EL (cell line): ENCODE data around the gene SPDYC.

Experiments used
- DNase-seq: peaks from one replicate; pipeline ENCODE4 v3.0.0-alpha.2; 2016

Gene SPDYC

DNA sequence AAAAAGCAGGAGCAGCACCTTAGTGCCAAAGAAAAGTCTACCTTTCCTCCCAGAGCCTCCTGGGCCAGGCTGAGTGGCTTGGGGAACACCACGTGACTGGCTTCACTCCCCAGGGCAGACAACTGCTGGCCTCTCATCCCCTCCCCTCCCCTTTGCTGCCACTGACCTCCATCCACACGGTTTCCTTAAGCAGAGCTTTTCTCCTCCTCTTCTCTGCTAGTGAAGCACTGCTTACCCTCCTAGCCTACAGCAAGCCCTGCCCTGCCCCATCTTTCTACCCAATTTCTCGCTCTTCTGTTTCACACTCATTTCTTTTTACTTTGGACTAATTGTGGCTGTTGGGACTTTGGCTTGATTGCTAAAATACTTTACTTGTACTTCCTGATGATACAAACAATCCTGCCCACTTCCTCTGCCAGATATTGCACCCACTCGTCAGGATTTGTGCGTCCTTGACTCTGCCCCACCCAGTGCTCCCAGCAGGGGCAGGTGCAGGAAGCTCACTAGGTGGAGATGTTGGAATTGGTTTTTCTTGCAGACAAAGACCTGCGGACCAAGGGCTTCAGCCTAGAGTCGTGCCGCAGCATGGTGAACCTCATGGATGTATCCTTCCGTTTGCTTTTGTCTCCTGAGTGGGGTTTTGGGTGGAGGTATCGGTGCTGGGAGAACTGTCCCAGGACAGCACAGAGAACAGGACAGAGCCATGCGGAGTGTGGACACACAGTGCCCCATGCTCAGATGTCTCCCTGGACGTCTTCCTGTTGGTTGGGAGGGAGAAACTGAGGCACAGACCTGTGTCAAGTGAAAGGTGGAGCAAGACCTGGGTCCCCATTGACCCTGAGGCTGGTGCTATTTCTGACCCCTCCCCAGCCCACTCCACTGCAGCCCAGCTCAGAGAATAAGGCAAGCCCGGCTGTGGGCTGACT lies 39.0 kb downstream of the SPDYC start:
- DNase-seq: no peak

DNA sequence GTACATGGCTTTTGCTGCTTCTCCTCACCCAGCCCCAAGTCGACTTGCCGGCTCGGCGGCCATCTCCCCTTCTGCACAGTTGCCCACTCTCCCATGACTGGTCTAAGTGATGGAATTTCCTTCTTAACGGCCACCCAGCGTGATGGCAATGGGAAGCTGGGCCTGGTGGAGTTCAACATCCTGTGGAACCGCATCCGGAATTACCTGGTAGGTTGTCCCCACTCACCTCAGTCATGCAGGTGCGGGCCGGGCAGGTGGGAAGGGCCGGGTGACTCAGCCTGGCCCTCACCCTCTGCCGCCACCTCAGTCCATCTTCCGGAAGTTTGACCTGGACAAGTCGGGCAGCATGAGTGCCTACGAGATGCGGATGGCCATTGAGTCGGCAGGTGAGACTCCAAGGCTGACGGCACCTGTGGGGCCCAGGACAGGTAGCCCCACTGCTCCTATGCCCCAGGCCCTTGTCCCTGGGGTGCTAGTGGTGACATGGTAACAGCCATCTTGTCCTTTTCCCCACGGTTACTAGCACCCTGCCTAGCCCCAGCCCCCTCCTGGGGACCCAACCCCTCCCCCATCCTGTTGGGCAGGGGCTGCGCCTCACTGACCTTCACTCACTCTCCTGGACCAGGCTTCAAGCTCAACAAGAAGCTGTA lies 39.8 kb downstream of the SPDYC start:
- DNase-seq: no peak

DNA sequence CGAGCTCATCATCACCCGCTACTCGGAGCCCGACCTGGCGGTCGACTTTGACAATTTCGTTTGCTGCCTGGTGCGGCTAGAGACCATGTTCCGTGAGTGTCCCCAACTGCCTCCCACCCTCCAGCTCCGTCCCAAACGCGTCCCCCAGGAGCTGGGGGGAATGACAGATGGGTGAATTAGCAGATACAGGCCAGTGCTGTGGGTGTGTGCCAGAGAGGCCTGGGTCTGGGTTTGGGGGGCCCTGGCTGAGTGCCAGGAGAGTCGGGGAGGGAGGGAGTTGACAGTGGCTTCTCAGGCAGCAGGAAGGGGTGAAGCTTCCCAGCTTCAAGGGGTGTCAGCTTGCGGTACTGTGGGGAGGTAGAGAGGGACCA lies 40.3 kb downstream of the SPDYC start:
- DNase-seq: no peak

DNA sequence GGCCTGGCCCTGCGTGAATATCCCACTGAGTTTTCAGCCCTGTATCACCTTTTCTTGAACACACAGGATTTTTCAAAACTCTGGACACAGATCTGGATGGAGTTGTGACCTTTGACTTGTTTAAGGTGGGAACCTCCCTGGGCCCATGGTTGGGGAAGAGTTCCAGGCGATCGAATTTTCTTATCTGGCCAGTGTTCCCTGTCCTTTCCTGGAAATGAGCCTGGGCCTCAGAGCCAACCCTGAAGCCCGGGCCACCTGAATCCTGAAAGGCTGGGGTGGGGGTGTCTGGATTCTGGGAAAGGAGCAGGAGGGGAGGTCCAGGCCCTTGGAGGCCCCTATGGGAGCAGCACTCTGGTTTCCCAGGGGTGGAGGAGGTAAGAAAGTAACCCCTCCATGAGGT lies 40.7 kb downstream of the SPDYC start:
- no peak for DNase-seq

DNA sequence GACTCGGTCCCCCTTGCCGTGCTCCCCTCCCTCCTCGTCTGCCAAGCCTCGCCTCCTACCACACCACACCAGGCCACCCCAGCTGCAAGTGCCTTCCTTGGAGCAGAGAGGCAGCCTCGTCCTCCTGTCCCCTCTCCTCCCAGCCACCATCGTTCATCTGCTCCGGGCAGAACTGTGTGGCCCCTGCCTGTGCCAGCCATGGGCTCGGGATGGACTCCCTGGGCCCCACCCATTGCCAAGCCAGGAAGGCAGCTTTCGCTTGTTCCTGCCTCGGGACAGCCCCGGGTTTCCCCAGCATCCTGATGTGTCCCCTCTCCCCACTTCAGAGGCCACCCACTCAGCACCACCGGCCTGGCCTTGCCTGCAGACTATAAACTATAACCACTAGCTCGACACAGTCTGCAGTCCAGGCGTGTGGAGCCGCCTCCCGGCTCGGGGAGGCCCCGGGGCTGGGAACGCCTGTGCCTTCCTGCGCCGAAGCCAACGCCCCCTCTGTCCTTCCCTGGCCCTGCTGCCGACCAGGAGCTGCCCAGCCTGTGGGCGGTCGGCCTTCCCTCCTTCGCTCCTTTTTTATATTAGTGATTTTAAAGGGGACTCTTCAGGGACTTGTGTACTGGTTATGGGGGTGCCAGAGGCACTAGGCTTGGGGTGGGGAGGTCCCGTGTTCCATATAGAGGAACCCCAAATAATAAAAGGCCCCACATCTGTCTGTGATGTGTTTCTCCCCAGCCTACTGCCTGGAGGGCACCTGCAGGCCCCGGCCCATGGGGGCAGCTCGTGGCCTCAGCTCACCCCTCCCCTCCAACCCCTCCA lies 41.5 kb downstream of the SPDYC start:
- DNase-seq: no peak

DNA sequence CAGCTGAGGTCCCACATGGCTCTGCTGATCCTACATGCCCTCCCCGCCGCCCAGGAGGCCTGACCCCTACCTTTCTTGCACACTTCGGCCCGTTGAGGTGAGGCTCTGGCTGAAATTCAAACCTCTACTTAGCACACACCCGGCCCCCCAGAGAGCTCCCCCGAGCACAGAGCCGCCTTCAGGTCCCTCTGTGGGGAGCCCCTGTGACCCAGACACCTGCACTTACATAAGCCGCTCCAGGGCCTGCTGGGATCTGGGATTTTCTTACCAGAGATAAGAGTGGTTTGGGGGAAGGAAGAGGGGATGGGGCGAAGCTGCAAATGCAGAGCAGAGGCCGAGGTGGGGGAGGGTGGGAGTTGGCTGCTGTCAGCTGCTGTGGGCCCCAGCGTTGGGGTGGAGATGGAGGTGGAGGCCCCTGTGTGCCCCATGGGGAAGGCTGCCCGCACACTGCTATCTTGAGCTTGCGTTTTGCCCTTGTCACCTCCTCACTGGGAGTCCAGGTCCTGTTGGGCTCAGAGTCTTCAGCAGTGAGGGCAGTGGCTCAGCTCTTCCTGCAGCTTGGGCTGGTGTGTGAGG lies 42.3 kb downstream of the SPDYC start:
- DNase-seq: no peak

DNA sequence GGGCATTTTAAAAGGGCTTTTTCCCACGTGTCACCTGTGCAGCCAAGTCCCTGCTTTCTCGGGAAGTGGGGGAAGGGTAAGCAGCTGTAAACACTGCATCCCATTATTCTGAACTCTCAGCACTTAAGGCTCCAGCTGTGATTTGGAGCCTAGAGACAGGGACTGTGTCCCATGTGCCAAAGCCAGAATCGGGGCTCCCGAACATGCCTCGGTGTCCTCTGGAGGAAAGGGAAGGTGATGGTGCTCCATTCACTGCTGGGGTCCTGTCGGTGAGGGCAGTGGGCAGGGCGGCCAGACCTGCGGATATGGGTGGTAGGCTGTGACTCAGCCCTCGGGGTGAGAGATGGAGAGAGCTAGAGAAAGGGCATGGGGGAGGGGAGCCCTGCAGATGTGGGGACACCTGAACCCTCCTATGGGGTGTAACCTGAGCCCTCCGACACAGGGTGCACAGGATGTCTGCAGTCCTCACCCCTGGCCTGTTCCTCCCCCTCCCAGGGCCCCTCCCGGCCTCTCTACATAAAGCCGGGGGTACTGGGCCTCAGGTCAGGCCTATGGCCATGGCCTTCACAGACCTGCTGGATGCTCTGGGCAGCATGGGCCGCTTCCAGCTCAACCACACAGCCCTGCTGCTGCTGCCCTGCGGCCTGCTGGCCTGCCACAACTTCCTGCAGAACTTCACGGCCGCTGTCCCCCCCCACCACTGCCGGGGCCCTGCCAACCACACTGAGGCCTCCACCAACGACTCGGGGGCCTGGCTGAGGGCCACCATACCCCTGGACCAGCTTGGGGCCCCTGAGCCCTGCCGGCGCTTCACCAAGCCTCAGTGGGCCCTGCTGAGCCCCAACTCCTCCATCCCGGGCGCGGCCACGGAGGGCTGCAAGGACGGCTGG lies 43.5 kb downstream of the SPDYC start:
- no peak for DNase-seq

DNA sequence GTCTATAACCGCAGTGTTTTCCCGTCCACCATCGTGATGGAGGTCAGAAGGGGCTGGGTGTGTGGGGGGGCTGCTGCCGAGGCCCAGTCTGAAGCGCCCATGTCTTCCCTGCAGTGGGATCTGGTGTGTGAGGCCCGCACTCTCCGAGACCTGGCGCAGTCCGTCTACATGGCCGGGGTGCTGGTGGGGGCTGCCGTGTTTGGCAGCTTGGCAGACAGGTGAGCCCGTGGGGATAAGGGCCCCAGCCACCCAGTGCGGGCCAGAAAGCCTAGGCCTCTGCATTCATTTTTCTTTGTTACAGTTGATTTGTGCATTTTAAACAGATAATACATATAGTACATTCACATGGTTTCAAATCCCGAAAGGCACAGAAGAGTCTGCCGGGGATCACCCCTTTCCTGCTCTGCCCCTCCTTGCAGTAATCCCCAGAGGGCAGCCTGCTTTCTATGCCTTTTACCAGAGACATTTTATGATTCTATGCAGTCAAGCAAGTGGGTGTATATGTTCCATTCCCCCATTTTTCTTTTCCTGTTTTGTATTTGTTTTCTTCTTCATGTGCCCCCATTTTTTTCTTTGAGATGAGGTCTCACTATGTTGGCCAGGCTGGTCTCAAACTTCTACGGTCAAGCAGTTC lies 44.3 kb downstream of the SPDYC start:
- no peak for DNase-seq

DNA sequence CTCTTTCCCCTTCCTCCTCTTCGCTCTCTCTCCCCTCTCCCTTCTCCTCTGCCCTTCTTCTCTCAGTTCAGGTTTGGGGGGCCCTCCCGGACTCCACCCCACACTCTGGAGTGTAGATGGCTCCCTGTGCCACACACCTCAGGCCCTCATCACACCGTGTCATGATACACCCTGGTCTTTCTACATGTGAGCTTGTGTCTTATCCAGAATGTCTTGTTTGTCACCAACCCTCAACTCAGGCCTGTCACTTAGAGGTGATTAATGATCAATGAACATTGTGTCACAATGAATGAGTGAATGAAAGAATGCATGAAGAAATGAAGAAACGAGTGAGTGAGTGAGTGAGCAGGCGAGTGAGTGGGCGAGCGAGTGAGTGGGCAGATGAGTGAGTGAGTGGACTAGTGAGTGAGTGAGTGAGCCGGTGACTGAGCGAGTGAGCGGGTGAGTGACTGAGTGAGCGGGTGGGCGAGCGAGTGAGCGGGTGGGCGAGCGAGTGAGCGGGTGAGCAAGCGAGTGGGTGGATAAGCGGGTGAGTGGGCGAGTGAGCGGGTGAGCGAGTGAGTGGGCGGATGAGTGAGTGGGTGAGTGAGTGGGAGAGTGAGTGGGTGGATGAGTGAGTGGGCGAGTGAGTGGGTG lies 45.5 kb downstream of the SPDYC start:
- no peak for DNase-seq

DNA sequence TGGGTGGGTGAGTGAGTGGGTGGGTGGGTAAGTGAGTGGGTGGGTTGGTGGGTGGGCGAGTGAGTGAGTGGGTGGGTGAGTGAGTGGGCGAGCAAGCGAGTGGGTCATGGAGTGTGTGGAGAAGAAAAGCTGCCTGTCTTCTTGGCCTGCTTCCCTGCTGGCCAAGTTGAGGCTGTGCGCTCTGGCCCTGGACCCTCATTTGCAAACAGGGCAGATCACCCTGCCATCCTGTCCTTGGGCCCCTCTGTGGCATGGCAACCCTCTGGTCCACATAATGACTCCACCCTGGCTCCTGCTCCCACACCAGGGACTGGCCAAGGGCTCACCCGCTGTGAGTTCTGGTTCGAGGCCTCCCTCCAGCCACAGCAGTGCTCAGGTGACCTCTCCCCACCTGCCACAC lies 46.8 kb downstream of the SPDYC start:
- no peak for DNase-seq

DNA sequence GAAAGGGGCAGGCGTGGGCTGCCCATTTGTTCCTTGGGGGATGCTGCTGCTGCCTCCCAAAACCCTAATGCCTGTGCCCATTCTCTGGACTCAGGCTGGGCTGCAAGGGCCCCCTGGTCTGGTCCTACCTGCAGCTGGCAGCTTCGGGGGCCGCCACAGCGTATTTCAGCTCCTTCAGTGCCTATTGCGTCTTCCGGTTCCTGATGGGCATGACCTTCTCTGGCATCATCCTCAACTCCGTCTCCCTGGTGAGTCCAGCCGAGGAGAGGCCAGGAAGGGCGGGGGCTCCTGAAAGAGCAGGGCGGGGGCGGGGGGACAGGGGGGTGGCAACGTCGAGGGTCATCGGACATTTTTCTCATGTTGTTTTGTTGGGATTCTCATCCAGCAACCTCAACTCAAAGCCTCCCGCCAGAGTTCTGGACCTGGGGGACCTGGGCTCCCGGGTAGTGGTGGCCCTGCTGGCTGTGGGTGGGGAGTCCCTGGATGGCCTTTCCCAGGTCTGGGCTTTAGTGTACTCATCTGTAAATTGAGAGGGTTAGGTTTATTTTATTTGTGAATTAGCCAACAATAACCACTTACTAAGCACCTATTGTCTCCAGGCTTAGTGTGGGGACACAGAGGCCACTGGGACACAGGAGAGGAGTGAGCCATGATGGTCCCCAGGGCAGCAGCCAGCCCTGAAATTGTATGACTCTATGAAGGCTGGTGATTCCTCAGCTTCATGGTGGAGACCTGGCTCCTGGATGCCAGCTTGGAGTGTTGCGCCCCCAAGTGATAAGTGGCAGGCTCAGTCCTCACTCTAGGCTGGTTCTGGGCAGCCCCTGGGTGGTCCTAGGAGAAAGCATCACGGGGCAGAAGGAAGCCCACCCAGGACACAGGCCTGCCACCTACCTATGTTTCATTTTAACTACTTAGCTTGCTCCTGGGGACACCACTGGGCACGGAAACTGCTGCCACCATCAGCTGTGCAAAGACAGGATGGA lies 47.7 kb downstream of the SPDYC start:
- no peak for DNase-seq

DNA sequence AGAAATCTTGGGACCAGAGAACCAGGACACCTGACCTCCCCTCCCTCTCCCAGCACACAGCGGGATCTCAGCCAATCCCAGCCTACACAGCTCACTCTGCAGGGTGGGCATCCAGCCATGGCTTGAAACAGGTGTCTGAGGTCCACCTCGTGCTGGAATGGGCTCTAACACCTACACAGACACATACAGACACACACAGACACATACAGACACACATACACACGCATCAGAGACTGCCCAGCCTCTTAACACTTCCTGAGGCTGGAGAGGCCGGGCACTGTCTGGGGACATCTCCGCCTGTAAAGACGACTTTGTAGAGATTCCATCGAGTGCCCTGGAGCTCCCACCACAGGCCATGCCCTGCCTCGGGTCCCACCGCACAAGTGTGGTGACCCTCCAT lies 48.4 kb downstream of the SPDYC start:
- DNase-seq: no peak

DNA sequence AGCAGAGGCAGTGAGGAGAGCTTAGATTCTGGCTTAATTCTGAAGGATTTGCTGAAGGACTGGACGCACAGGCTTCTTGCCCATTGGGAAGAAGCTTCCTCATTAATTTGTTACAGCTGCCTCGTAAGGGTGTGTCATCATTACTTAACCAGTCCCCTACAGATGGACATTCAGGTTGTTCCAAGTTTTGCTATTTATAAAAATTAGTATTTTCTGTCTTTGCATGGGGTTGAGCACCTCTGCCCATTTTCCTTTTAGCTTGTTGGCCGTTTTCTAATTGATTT lies 49.8 kb downstream of the SPDYC start:
- peak; percentile 36 for DNase-seq

DNA sequence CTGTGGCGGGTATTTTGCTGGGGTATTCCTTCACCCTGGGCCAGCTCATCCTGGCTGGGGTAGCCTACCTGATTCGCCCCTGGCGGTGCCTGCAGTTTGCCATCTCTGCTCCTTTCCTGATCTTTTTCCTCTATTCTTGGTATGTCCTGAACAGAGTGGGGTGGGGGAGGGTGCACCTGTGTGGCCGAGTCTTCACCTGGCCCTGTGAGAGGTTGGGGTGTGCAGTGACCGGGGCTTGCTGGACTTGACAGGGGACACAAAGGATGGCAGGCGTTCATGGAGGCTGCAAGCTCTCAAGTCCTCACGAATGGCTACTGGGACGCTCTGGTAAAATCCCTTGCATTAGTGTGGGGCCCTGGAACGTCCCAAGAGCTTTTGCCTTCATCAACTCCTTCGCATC lies 51.0 kb downstream of the SPDYC start:
- no peak for DNase-seq
